Psoas muscle (tissue), 8 donors: ENCODE measurements around the gene GRB7. TPM values are rescaled to one million over a fixed set of nuclear protein-coding genes. Genes with fewer than 3 reads are reported as not detected.
A peak's percentile ranks its signal among the peaks of the same experiment; 100 is the strongest.

ENCODE experiments used
- ATAC-seq, 4 donors: fragments of 200-7000 bp; cut with Tn5 transposase; one replicate each; pipeline ENCODE4 v1.9.1; 2020; ENCODE audit warnings: moderate library complexity in 3 of 4, mild to moderate bottlenecking in 2 of 4
- DNase-seq, 2 donors: peaks; one replicate each; pipeline ENCODE4 v3.0.0-alpha.2; 2020
- H3K27ac ChIP-seq: fragments of 200-600 bp; one replicate; pipeline ENCODE4 v1.8.0; 2022
- H3K27me3 ChIP-seq, 3 donors: fragments of 200-600 bp in 1 of 3; one replicate each; pipeline versions ENCODE4 v1.6.1 to v1.8.0; 2013 to 2022; ENCODE audit warnings: low read length in 2 of 3, mild to moderate bottlenecking in 2 of 3, moderate library complexity in 1 of 3; ENCODE audit not compliant: insufficient read depth in 3 of 3
- H3K36me3 ChIP-seq, 2 donors: fragments of 200-600 bp in 1 of 2; one replicate each; pipeline versions ENCODE4 v1.6.1 to v1.8.0; 2013 to 2022; ENCODE audit warnings: low read depth in 1 of 2, mild to moderate bottlenecking in 1 of 2, moderate library complexity in 1 of 2; ENCODE audit not compliant: insufficient read depth in 1 of 2
- H3K4me1 ChIP-seq: fragments of 200-600 bp; one replicate; pipeline ENCODE4 v1.8.0; 2022
- H3K4me3 ChIP-seq: fragments of 200-600 bp; one replicate; pipeline ENCODE4 v1.8.0; 2022; ENCODE audit warnings: mild to moderate bottlenecking
- H3K9me3 ChIP-seq: fragments of 200-600 bp; one replicate; pipeline ENCODE4 v1.8.0; 2022
- CTCF ChIP-seq: fragments of 200-600 bp; IDR thresholded peaks from one replicate; pipeline ENCODE4 v1.8.0; 2022; ENCODE audit warnings: antibody characterized with exemption
- WGBS, 3 donors: extraction: QIAGEN DNeasy Blood & Tissue Kit; methylation state at CpG; one replicate each; pipeline versions ENCODE4 v1.1.6 to v1.1.7; 2013; 5-methylcytosine and 5-hydroxymethylcytosine counted together
- intact Hi-C, 2 donors: fragments of 100-400 bp; cut with DNase I; formaldehyde crosslinking; loops; one replicate each; pipeline versions ENCODE4 v1.11.0 to v1.14.2; 2022
- polyA plus RNA-seq, 3 donors: library from polyadenylated mRNA; stranded (reverse); fragments of 200-250 nt; gene quantifications; one replicate each; pipeline ENCODE4 v1.2.3, GENCODE V29; 2013
- total RNA-seq, 4 donors: library from RNA; stranded (reverse); fragmentation: NEBNext Ultra II Directional in 2 of 4; extraction: Animal tissue kit (Norgen Biotek cat#: 25700) in 2 of 4; gene quantifications; one replicate each; pipeline versions ENCODE4 v1.2.1 to v1.2.4, GENCODE V29; 2021 to 2023
- donor health status: healthy with polysubstance abuse.
- donor health status: DM: no; HTN: no; CAD: no; lungs with moderate emphysema.
- donor health status: Bipolar disorder and iron deficiency.
- donor health status: healthy.
- donor health status: DM: yes; HTN: yes; CAD: no.
- donor health status: DM: no; HTN: no; CAD: no.
- donor health status: DM: no; HTN: no; CAD: no.
- donor health status: DM: yes; HTN: yes; CAD: no.

The GRB7 gene
- total and polyA plus RNA-seq, 7 donors, result 0.06 to 0.69 TPM; not detected in 5

- DNase-seq (peak in 1 of 2 donors; percentile 32), ATAC-seq (no peak)
- peaks cover 12% of the 10 kb centered on the region for H3K4me1 ChIP-seq
- H3K27ac ChIP-seq, result no peak overlapping the region
- intact Hi-C loops, result no loop called here
- WGBS, 3 donors, result 41 to 43% (median 42%) methylated on average over 16 of the region's 16 CpGs
- TF ChIP-seq CTCF, result no peak
- H3K27me3 ChIP-seq, result peaks cover 6 to 57% (median 30%) of the 10 kb centered on the region in 3 donors
- no peak overlapping the region for H3K4me3 ChIP-seq
- no peaks in the 10 kb centered on the region for H3K9me3 ChIP-seq
- H3K36me3 ChIP-seq, result no peaks in the 10 kb centered on the region
Observed at GRCh38 chr17:39740357-39741111, 2.8 kb downstream of the GRB7 start.

- 72 to 81% (median 78%) methylated on average over 13 to 18 of the region's 18 CpGs for WGBS, 3 donors
- peak in 1 of 2 donors; percentile 25 for DNase-seq
- H3K27me3 ChIP-seq, result peaks cover 5 to 46% (median 30%) of the 10 kb centered on the region in 3 donors
Observed at GRCh38 chr17:39742126-39742855, 4.6 kb downstream of the GRB7 start.

GRCh38 chr17:39742856-39743436 lies 5.2 kb downstream of the GRB7 start:
- TF ChIP-seq CTCF, result no peak
- ATAC-seq, result no peak
- Histone ChIP-seq H3K4me3 (no peak overlapping the region), H3K36me3 (no peaks in the 10 kb centered on the region), H3K27ac (no peak overlapping the region), H3K27me3 (peaks cover 2 to 40% (median 25%) of the 10 kb centered on the region in 3 donors), H3K4me1 (peaks cover 10% of the 10 kb centered on the region), H3K9me3 (no peaks in the 10 kb centered on the region)
- 72 to 80% (median 76%) methylated on average over 21 of the region's 21 CpGs for WGBS, 3 donors
- intact Hi-C loops, result no loop called here
- peak in 1 of 2 donors; percentile 20 for DNase-seq

More at GRCh38 chr17:39742126-39742855, 4.6 kb downstream of the GRB7 start:
- intact Hi-C loops, result no loop called here
- Histone ChIP-seq H3K27ac (no peak overlapping the region), H3K4me1 (peaks cover 12% of the 10 kb centered on the region), H3K9me3 (no peaks in the 10 kb centered on the region), H3K36me3 (no peaks in the 10 kb centered on the region), H3K4me3 (no peak overlapping the region)
- no peak for ATAC-seq
- no peak for TF ChIP-seq CTCF

- no peak for TF ChIP-seq CTCF
- H3K27me3 ChIP-seq, result peaks cover 2 to 27% (median 18%) of the 10 kb centered on the region in 3 donors
- no peak overlapping the region for H3K4me3 ChIP-seq
- no peaks in the 10 kb centered on the region for H3K36me3 ChIP-seq
- H3K27ac ChIP-seq, result no peak overlapping the region
- no peaks in the 10 kb centered on the region for H3K9me3 ChIP-seq
- intact Hi-C loops, result no loop called here
- WGBS, 3 donors, result 73 to 79% (median 77%) methylated on average over 16 of the region's 16 CpGs
- peak in 1 of 2 donors; percentile 24 for DNase-seq
- ATAC-seq, result no peak
- peaks cover 4% of the 10 kb centered on the region for H3K4me1 ChIP-seq
Observed at GRCh38 chr17:39744075-39744835, 6.5 kb downstream of the GRB7 start.
